ENCODE data around the gene ZNF764. TPM values are rescaled to one million over a fixed set of nuclear protein-coding genes. Genes with fewer than 3 reads are reported as not detected.

Gene ZNF764
- total and polyA plus RNA-seq, 2 experiments from 2014 or later, result 5.6 to 12.9 TPM

DNA sequence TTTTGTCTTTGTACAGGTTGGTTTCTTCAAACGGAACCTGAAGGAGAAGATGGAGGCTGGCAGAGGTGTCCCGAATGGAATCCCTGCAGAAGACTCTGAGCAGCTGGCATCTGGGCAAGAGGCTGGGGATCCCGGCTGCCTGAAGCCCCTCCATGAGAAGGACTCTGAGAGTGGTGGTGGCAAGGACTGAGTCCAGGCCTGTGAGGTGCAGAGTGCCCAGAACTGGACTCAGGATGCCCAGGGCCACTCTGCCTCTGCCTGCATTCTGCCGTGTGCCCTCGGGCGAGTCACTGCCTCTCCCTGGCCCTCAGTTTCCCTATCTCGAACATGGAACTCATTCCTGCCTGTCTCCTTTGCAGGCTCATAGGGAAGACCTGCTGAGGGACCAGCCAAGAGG, 36.7 kb downstream of the ZNF764 start:
- Mint-ChIP-seq H3K27ac (no peak overlapping the region), H3K4me1 (peaks cover 3% of the 10 kb centered on the region), H3K4me3 (no peak overlapping the region), H3K36me3 (ENCODE audit: low read depth) (peaks cover 3% of the 10 kb centered on the region), H3K9me3 (no peaks in the 10 kb centered on the region; the same call in 2 of the 3 replicates), H3K27me3 (ENCODE audit: insufficient read depth, low read depth, poor library complexity) (peaks cover 9% of the 10 kb centered on the region)
- no peaks in the 10 kb centered on the region for H3K27me3 ChIP-seq (ENCODE audit: insufficient read depth)
- no peaks in the 10 kb centered on the region for H4K20me1 ChIP-seq (replicated peaks; ENCODE audit: insufficient read depth)
- H3K4me3 ChIP-seq, result no peak overlapping the region
- H3K27ac ChIP-seq (ENCODE audit: low read depth), result no peak overlapping the region
- no peak for DNase-seq (ENCODE audit: low spot score)
- H3K4me2 ChIP-seq, result no peak overlapping the region
- H3K9me2 ChIP-seq (ENCODE audit: insufficient read depth), result no peaks in the 10 kb centered on the region
- H3K79me2 ChIP-seq (replicated peaks; ENCODE audit: insufficient read depth), result peaks cover 7% of the 10 kb centered on the region; the same call in 1 of the 2 replicates
- TF ChIP-seq, protein P1, sequence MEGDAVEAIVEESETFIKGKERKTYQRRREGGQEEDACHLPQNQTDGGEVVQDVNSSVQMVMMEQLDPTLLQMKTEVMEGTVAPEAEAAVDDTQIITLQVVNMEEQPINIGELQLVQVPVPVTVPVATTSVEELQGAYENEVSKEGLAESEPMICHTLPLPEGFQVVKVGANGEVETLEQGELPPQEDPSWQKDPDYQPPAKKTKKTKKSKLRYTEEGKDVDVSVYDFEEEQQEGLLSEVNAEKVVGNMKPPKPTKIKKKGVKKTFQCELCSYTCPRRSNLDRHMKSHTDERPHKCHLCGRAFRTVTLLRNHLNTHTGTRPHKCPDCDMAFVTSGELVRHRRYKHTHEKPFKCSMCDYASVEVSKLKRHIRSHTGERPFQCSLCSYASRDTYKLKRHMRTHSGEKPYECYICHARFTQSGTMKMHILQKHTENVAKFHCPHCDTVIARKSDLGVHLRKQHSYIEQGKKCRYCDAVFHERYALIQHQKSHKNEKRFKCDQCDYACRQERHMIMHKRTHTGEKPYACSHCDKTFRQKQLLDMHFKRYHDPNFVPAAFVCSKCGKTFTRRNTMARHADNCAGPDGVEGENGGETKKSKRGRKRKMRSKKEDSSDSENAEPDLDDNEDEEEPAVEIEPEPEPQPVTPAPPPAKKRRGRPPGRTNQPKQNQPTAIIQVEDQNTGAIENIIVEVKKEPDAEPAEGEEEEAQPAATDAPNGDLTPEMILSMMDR (conservative IDR thresholded peaks at IDR 0.05; ENCODE audit: low read depth in 2 of 2), result no peak
- TF ChIP-seq EZH2phosphoT487 (IDR thresholded peaks at IDR 0.05; ENCODE audit: unreplicated experiment) (no peak), POLR2AphosphoS5 (IDR thresholded peaks at IDR 0.05; ENCODE audit: low read depth) (no peak), NANOG (IDR thresholded peaks at IDR 0.05; ENCODE audit: borderline replicate concordance) (no peak)
- TF ChIP-seq, protein P2, sequence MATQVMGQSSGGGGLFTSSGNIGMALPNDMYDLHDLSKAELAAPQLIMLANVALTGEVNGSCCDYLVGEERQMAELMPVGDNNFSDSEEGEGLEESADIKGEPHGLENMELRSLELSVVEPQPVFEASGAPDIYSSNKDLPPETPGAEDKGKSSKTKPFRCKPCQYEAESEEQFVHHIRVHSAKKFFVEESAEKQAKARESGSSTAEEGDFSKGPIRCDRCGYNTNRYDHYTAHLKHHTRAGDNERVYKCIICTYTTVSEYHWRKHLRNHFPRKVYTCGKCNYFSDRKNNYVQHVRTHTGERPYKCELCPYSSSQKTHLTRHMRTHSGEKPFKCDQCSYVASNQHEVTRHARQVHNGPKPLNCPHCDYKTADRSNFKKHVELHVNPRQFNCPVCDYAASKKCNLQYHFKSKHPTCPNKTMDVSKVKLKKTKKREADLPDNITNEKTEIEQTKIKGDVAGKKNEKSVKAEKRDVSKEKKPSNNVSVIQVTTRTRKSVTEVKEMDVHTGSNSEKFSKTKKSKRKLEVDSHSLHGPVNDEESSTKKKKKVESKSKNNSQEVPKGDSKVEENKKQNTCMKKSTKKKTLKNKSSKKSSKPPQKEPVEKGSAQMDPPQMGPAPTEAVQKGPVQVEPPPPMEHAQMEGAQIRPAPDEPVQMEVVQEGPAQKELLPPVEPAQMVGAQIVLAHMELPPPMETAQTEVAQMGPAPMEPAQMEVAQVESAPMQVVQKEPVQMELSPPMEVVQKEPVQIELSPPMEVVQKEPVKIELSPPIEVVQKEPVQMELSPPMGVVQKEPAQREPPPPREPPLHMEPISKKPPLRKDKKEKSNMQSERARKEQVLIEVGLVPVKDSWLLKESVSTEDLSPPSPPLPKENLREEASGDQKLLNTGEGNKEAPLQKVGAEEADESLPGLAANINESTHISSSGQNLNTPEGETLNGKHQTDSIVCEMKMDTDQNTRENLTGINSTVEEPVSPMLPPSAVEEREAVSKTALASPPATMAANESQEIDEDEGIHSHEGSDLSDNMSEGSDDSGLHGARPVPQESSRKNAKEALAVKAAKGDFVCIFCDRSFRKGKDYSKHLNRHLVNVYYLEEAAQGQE (IDR thresholded peaks at IDR 0.05; ENCODE audit: unreplicated experiment), result no peak
- H3K4me1 ChIP-seq (ENCODE audit: insufficient read depth), result peaks cover 5% of the 10 kb centered on the region; the same call in 1 of the 2 replicates
- no peaks in the 10 kb centered on the region for H3K36me3 ChIP-seq (ENCODE audit: insufficient read depth)
- 0 out of 2 replicates have a peak, but pooled peaks cover 10% of the 10 kb centered on the region for H3F3A ChIP-seq (replicated peaks; ENCODE audit: low read depth)
- H2AFZ ChIP-seq, result no peak overlapping the region
- no peak for ATAC-seq

- no peaks in the 10 kb centered on the region; the same call in 2 of the 3 replicates for H3K9me3 Mint-ChIP-seq
- no peaks in the 10 kb centered on the region for H3K36me3 ChIP-seq (ENCODE audit: insufficient read depth)
- H3K27me3 ChIP-seq (ENCODE audit: insufficient read depth), result no peaks in the 10 kb centered on the region
- no peak overlapping the region for H3K27ac ChIP-seq (ENCODE audit: low read depth)
- no peak overlapping the region for H3K4me2 ChIP-seq
- H3K4me1 Mint-ChIP-seq, result no peaks in the 10 kb centered on the region; the same call in 2 of the 3 replicates
- H3F3A ChIP-seq (replicated peaks; ENCODE audit: low read depth), result no peaks in the 10 kb centered on the region
- ATAC-seq (no peak), DNase-seq (ENCODE audit: low spot score) (no peak)
- peaks cover 12% of the 10 kb centered on the region for H3K27me3 Mint-ChIP-seq (ENCODE audit: insufficient read depth, low read depth, poor library complexity)
- no peaks in the 10 kb centered on the region for H3K36me3 Mint-ChIP-seq (ENCODE audit: low read depth)
- H3K79me2 ChIP-seq (replicated peaks; ENCODE audit: insufficient read depth), result no peaks in the 10 kb centered on the region
- no peaks in the 10 kb centered on the region for H4K20me1 ChIP-seq (replicated peaks; ENCODE audit: insufficient read depth)
- TF ChIP-seq JUNB (IDR thresholded peaks at IDR 0.05; ENCODE audit: unreplicated experiment) (no peak), ETS1 (IDR thresholded peaks at IDR 0.05) (no peak)
- H2AFZ ChIP-seq, result no peak overlapping the region
- no peaks in the 10 kb centered on the region for H3K4me1 ChIP-seq (ENCODE audit: insufficient read depth)
- H3K27ac Mint-ChIP-seq, result no peak overlapping the region
- H3K4me3 ChIP-seq, result no peak overlapping the region
- no peaks in the 10 kb centered on the region for H3K9me2 ChIP-seq (ENCODE audit: insufficient read depth)
- H3K4me3 Mint-ChIP-seq, result no peak overlapping the region
Measured at GRCh38 chr16:30519120-30520049, 38.8 kb downstream of the ZNF764 start.

All from GM23338 (cell line).